WTC11 (cell line): ENCODE data around the gene RNF181. TPM values are rescaled to one million over a fixed set of nuclear protein-coding genes. Genes with fewer than 3 reads are reported as not detected.

Source experiments
- ATAC-seq: fragments of 200-7000 bp; cut with Tn5 transposase; 2 replicates; pipeline ENCODE4 v1.10.0; 2021; ENCODE audit warnings: mild to moderate bottlenecking, moderate library complexity
- CTCF ChIA-PET: fragments of 300-600 bp; sonication (Branson Sonifier 250); formaldehyde crosslinking; loops from one replicate; lab custom pipeline; 2021; ENCODE audit warnings: antibody characterized with exemption; lab: Charles Lee
- POLR2A ChIA-PET: fragments of 350-600 bp; sonication (Branson Sonifier 250); formaldehyde crosslinking; loops from one replicate; lab custom pipeline; 2021; ENCODE audit warnings: antibody characterized with exemption; lab: Charles Lee
- DNase-seq: peaks from one replicate; pipeline ENCODE4 v3.0.0; 2021; ENCODE audit warnings: low spot score
- H3K27ac Mint-ChIP-seq: 2 replicates; pipeline ENCODE4 v1.8.0; 2021; ENCODE audit warnings: mixed read lengths
- H3K27me3 Mint-ChIP-seq: 2 replicates; pipeline ENCODE4 v1.8.0; 2021; ENCODE audit warnings: low read depth, mild to moderate bottlenecking, moderate library complexity, mixed read lengths
- H3K36me3 Mint-ChIP-seq: 2 replicates; pipeline ENCODE4 v1.8.0; 2021; ENCODE audit warnings: mixed read lengths
- H3K4me1 Mint-ChIP-seq: 2 replicates; pipeline ENCODE4 v1.8.0; 2022; ENCODE audit warnings: mixed read lengths
- H3K4me3 Mint-ChIP-seq: 2 replicates; pipeline ENCODE4 v1.8.0; 2021; ENCODE audit warnings: mild to moderate bottlenecking, moderate library complexity, mixed read lengths
- H3K9me3 Mint-ChIP-seq: 2 replicates; pipeline ENCODE4 v1.8.0; 2021; ENCODE audit warnings: mixed read lengths
- CREB1 ChIP-seq: sonication (generic); formaldehyde crosslinking; IDR thresholded peaks from 2 replicates; pipeline ENCODE4 v1.8.0; 2023; ENCODE audit warnings: mild to moderate bottlenecking, missing genetic modification reagents
- JAZF1 ChIP-seq: fragments of 250-450 bp; sonication (Bioruptor Pico); IDR thresholded peaks from 2 replicates; pipeline ENCODE4 v1.9.0; 2021; ENCODE audit warnings: moderate library complexity, mild to moderate bottlenecking, inconsistent platforms
- JUN ChIP-seq: sonication (generic); formaldehyde crosslinking; IDR thresholded peaks from 2 replicates; pipeline ENCODE4 v1.8.0; 2023; ENCODE audit warnings: mild to moderate bottlenecking, missing genetic modification reagents
- TEAD1 ChIP-seq: sonication (generic); formaldehyde crosslinking; IDR thresholded peaks from 2 replicates; pipeline ENCODE4 v1.8.0; 2022; ENCODE audit warnings: mild to moderate bottlenecking, missing genetic modification reagents
- TP53 ChIP-seq: sonication (generic); formaldehyde crosslinking; IDR thresholded peaks from 2 replicates; pipeline ENCODE4 v1.8.1; 2023; ENCODE audit warnings: mild to moderate bottlenecking, missing genetic modification reagents
- ZNF671 ChIP-seq: fragments of 250-450 bp; sonication (Bioruptor Pico); IDR thresholded peaks from 2 replicates; pipeline ENCODE4 v1.8.0; 2021; ENCODE audit warnings: mild to moderate bottlenecking
- total RNA-seq: library from RNA; stranded (reverse); gene quantifications from 3 replicates; pipeline ENCODE4 v1.2.3, GENCODE V29; 2021
- TF ChIP-seq, protein P1 (sequence below): fragments of 250-450 bp; sonication (Bioruptor Pico); IDR thresholded peaks from 2 replicates; pipeline ENCODE4 v1.9.0; 2021; ENCODE audit warnings: mild to moderate bottlenecking, borderline replicate concordance
- TF ChIP-seq, protein P2 (sequence below): sonication (generic); formaldehyde crosslinking; conservative IDR thresholded peaks from 2 replicates; pipeline ENCODE4 v1.8.1; 2023; ENCODE audit warnings: mild to moderate bottlenecking, low read depth, missing genetic modification reagents, moderate library complexity
- TF ChIP-seq, protein P3 (sequence below): sonication (generic); formaldehyde crosslinking; IDR thresholded peaks from 2 replicates; pipeline ENCODE4 v1.8.1; 2023; ENCODE audit warnings: mild to moderate bottlenecking, moderate library complexity, missing genetic modification reagents
- TF ChIP-seq, protein P4 (sequence below): sonication (generic); formaldehyde crosslinking; IDR thresholded peaks from 2 replicates; pipeline ENCODE4 v1.8.1; 2023; ENCODE audit warnings: mild to moderate bottlenecking, missing genetic modification reagents, moderate library complexity
- TF ChIP-seq, protein P5 (sequence below): sonication (generic); formaldehyde crosslinking; IDR thresholded peaks from 2 replicates; pipeline ENCODE4 v1.8.0; 2022; ENCODE audit warnings: mild to moderate bottlenecking, missing genetic modification reagents
- TF ChIP-seq, protein P6 (sequence below): sonication (generic); formaldehyde crosslinking; IDR thresholded peaks from 2 replicates; pipeline ENCODE4 v1.8.1; 2022; ENCODE audit warnings: low read depth, mild to moderate bottlenecking, moderate library complexity, missing genetic modification reagents, borderline replicate concordance

The RNF181 gene
- total RNA-seq, 1 experiment from 2014 or later: 95.4 TPM

DNA sequence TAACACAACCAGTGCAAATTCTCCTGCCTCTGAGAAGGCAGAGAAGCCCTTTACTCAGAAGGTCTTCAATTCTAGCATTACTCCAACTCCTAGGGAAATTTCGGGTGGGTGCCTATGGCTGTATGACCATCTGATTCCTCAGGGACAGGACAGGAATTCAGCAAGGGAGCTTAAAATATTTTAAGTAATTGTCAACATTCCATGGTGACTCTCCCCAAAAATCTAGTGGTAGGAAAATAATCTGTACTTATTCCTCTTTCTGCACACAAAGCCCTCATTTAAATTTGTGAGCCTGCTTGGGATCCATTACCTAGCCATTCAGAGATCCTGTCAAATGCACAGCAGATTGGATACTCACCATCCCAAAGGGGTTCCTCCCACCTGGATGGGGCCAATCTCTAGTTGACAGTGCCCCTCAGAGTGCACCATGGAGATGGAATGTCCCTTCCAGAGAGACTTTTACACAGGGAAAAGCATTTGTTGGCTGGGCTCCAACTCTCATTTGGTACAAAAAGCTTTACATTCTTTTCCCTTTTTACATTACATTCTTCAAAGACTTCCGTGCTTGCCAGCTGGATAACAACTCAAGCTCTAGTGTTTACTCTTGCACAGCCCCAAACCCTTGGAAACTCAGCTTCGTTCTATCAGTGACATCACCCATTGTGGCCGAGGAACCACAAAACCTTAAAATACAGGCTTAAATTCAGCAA lies 10.0 kb downstream of the RNF181 start:
- H3K4me3 Mint-ChIP-seq: no peak overlapping the region
- DNase-seq: no peak
- H3K27ac Mint-ChIP-seq: peak overlapping the region; percentile 73
- no peaks in the 10 kb centered on the region for H3K27me3 Mint-ChIP-seq
- POLR2A ChIA-PET: interaction anchor here (0.6 to 1.6 kb wide), 4 partner anchors 10 to 79 kb away, joined by 3 to 4 read pairs (median 4); partner anchors contain the start of gene RNF181
- no peaks in the 10 kb centered on the region for H3K9me3 Mint-ChIP-seq
- TF ChIP-seq CREB1 (CRISPR knock-in tag) (no peak), TP53 (no peak)
- TF ChIP-seq, protein P1, sequence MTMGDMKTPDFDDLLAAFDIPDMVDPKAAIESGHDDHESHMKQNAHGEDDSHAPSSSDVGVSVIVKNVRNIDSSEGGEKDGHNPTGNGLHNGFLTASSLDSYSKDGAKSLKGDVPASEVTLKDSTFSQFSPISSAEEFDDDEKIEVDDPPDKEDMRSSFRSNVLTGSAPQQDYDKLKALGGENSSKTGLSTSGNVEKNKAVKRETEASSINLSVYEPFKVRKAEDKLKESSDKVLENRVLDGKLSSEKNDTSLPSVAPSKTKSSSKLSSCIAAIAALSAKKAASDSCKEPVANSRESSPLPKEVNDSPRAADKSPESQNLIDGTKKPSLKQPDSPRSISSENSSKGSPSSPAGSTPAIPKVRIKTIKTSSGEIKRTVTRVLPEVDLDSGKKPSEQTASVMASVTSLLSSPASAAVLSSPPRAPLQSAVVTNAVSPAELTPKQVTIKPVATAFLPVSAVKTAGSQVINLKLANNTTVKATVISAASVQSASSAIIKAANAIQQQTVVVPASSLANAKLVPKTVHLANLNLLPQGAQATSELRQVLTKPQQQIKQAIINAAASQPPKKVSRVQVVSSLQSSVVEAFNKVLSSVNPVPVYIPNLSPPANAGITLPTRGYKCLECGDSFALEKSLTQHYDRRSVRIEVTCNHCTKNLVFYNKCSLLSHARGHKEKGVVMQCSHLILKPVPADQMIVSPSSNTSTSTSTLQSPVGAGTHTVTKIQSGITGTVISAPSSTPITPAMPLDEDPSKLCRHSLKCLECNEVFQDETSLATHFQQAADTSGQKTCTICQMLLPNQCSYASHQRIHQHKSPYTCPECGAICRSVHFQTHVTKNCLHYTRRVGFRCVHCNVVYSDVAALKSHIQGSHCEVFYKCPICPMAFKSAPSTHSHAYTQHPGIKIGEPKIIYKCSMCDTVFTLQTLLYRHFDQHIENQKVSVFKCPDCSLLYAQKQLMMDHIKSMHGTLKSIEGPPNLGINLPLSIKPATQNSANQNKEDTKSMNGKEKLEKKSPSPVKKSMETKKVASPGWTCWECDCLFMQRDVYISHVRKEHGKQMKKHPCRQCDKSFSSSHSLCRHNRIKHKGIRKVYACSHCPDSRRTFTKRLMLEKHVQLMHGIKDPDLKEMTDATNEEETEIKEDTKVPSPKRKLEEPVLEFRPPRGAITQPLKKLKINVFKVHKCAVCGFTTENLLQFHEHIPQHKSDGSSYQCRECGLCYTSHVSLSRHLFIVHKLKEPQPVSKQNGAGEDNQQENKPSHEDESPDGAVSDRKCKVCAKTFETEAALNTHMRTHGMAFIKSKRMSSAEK (CRISPR knock-in tag): no peak
- TF ChIP-seq, protein P2, sequence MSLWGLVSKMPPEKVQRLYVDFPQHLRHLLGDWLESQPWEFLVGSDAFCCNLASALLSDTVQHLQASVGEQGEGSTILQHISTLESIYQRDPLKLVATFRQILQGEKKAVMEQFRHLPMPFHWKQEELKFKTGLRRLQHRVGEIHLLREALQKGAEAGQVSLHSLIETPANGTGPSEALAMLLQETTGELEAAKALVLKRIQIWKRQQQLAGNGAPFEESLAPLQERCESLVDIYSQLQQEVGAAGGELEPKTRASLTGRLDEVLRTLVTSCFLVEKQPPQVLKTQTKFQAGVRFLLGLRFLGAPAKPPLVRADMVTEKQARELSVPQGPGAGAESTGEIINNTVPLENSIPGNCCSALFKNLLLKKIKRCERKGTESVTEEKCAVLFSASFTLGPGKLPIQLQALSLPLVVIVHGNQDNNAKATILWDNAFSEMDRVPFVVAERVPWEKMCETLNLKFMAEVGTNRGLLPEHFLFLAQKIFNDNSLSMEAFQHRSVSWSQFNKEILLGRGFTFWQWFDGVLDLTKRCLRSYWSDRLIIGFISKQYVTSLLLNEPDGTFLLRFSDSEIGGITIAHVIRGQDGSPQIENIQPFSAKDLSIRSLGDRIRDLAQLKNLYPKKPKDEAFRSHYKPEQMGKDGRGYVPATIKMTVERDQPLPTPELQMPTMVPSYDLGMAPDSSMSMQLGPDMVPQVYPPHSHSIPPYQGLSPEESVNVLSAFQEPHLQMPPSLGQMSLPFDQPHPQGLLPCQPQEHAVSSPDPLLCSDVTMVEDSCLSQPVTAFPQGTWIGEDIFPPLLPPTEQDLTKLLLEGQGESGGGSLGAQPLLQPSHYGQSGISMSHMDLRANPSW (CRISPR knock-in tag): no peak
- TF ChIP-seq, protein P3, sequence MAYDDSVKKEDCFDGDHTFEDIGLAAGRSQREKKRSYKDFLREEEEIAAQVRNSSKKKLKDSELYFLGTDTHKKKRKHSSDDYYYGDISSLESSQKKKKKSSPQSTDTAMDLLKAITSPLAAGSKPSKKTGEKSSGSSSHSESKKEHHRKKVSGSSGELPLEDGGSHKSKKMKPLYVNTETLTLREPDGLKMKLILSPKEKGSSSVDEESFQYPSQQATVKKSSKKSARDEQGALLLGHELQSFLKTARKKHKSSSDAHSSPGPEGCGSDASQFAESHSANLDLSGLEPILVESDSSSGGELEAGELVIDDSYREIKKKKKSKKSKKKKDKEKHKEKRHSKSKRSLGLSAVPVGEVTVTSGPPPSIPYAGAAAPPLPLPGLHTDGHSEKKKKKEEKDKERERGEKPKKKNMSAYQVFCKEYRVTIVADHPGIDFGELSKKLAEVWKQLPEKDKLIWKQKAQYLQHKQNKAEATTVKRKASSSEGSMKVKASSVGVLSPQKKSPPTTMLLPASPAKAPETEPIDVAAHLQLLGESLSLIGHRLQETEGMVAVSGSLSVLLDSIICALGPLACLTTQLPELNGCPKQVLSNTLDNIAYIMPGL (CRISPR knock-in tag): no peak
- TF ChIP-seq, protein P4, sequence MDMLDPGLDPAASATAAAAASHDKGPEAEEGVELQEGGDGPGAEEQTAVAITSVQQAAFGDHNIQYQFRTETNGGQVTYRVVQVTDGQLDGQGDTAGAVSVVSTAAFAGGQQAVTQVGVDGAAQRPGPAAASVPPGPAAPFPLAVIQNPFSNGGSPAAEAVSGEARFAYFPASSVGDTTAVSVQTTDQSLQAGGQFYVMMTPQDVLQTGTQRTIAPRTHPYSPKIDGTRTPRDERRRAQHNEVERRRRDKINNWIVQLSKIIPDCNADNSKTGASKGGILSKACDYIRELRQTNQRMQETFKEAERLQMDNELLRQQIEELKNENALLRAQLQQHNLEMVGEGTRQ (CRISPR knock-in tag): no peak
- CTCF ChIA-PET: interaction anchor here (0.9 kb wide), 1 partner anchor 32 kb away, joined by 3 read pairs; no protein-coding TSS in a partner anchor
- peaks cover 24% of the 10 kb centered on the region for H3K36me3 Mint-ChIP-seq
- peaks cover 21% of the 10 kb centered on the region for H3K4me1 Mint-ChIP-seq
- no peak for ATAC-seq

DNA sequence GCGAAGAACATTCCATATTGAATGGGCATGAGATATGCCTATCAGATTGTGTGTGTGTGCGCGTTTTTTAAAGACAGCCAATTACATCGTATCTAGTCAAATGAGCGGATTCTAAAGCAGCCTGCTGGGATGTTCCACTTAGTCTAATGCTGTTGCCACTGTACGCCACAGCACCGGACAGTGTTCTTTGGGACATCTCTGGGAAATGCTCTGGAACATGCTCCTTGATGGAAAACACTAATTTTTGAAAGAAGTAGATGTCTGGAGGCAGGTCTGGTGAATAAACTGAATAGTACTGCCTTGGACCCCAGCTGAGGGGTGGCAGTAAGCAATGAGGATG lies 10.5 kb downstream of the RNF181 start:
- Mint-ChIP-seq H3K27me3 (no peaks in the 10 kb centered on the region), H3K4me3 (no peak overlapping the region), H3K9me3 (no peaks in the 10 kb centered on the region), H3K36me3 (peaks cover 24% of the 10 kb centered on the region), H3K27ac (peak overlapping the region; percentile 73; the same call in 1 of the 2 replicates), H3K4me1 (peaks cover 21% of the 10 kb centered on the region)
- POLR2A ChIA-PET: interaction anchor here (0.6 to 1.0 kb wide), 4 partner anchors 11 to 80 kb away, joined by 3 to 4 read pairs (median 4); no protein-coding TSS in a partner anchor
- DNase-seq (no peak), ATAC-seq (no peak)
- TF ChIP-seq JAZF1 (no peak), TEAD1 (CRISPR knock-in tag) (no peak), JUN (CRISPR knock-in tag) (no peak), ZNF671 (CRISPR knock-in tag) (no peak)
- TF ChIP-seq, protein P5, sequence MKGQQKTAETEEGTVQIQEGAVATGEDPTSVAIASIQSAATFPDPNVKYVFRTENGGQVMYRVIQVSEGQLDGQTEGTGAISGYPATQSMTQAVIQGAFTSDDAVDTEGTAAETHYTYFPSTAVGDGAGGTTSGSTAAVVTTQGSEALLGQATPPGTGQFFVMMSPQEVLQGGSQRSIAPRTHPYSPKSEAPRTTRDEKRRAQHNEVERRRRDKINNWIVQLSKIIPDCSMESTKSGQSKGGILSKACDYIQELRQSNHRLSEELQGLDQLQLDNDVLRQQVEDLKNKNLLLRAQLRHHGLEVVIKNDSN: no peak
- TF ChIP-seq, protein P6, sequence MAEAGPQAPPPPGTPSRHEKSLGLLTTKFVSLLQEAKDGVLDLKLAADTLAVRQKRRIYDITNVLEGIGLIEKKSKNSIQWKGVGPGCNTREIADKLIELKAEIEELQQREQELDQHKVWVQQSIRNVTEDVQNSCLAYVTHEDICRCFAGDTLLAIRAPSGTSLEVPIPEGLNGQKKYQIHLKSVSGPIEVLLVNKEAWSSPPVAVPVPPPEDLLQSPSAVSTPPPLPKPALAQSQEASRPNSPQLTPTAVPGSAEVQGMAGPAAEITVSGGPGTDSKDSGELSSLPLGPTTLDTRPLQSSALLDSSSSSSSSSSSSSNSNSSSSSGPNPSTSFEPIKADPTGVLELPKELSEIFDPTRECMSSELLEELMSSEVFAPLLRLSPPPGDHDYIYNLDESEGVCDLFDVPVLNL (CRISPR knock-in tag): no peak
- CTCF ChIA-PET: no interaction called here
